NCI-H510A treated with DMSO at 0.1 percent for 48 hours (cell line): Measurements from ENCODE around the gene RABL6.

Experiments
- DNase-seq: peaks from one replicate; lab custom pipeline; 2025; lab: John Stamatoyannopoulos, UW

The RABL6 gene

GRCh38 chr9:136846376-136847087 is 38.8 kb downstream of the RABL6 start:
- no peak for DNase-seq

GRCh38 chr9:136847088-136847825 is 39.5 kb downstream of the RABL6 start:
- DNase-seq = peak; percentile 47

DNA sequence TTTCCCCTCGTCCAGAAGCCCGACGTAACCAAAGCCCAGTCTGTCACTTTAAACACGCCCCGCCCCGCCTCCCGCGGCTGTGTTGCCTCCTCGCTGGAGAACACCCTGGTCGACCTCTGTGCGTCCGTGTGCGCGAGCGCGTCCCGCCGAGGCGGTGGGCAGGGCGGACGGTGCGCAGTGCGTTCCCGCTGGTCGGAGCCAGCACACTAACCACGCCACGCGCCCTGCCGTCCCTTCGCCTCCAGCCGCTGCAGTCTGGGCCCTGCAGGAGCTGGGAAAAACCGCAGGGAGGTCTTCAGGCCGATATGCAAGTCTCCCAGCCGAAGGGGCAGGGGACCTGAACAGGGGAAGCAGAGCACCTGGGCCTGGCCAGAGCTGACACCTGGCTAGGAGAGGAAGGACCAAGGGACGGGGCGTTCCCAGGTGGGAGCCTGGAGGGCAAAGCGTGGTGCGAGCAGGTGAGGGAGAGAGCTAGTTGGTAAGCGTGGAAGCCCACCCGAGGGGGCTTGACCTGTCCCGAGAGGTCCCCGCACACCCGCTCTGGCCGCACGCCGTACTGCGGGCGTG is 40.2 kb downstream of the RABL6 start:
- peak; percentile 85 for DNase-seq

- peak; percentile 72 for DNase-seq
These were observed 40.8 kb downstream of the RABL6 start for GRCh38 chr9:136848393-136849037.

- peak; percentile 97 for DNase-seq
These were observed 41.6 kb downstream of the RABL6 start, which contains the start of gene PHPT1 for GRCh38 chr9:136849038-136849959. Gene PHPT1 (plus strand): TSS chr9:136849409. CDS start chr9:136849431, 22 bp downstream.

- DNase-seq = no peak
These were observed 42.5 kb downstream of the RABL6 start for GRCh38 chr9:136849960-136850865.

GRCh38 chr9:136850866-136851775 is 43.4 kb downstream of the RABL6 start:
- no peak for DNase-seq

GRCh38 chr9:136851941-136852663 is 44.4 kb downstream of the RABL6 start, which contains the start of gene MAMDC4:
Gene MAMDC4 (plus strand): TSS chr9:136852346. CDS start chr9:136852417, 71 bp downstream.
- no peak for DNase-seq

- DNase-seq = no peak
These were observed 45.2 kb downstream of the RABL6 start for GRCh38 chr9:136852664-136853595.

- DNase-seq = no peak
These were observed 45.9 kb downstream of the RABL6 start for GRCh38 chr9:136853596-136854112.

- no peak for DNase-seq
These were observed 46.5 kb downstream of the RABL6 start for GRCh38 chr9:136854113-136854841.

DNA sequence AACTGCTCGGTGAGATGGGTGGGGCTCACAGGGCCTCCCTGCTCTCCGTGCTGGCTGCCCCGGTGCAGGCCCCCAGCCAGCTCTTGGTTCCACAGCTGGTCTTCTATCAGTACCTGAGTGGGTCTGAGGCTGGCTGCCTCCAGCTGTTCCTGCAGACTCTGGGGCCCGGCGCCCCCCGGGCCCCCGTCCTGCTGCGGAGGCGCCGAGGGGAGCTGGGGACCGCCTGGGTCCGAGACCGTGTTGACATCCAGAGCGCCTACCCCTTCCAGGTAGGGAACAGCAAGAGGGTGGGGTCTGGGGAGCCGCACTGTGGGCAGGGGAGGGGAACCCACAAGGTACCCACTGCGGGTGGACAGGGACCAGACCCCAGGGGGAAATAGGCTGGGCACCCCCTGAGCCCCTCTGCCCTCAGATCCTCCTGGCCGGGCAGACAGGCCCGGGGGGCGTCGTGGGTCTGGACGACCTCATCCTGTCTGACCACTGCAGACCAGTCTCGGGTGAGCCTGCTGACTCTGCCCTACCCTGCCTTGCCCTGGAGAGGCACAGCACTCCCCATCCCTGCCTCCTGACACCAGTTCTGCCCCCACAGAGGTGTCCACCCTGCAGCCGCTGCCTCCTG is 47.2 kb downstream of the RABL6 start:
- no peak for DNase-seq

GRCh38 chr9:136855461-136856078 is 47.8 kb downstream of the RABL6 start:
- no peak for DNase-seq

GRCh38 chr9:136856079-136856476 is 48.3 kb downstream of the RABL6 start:
- DNase-seq = no peak

DNA sequence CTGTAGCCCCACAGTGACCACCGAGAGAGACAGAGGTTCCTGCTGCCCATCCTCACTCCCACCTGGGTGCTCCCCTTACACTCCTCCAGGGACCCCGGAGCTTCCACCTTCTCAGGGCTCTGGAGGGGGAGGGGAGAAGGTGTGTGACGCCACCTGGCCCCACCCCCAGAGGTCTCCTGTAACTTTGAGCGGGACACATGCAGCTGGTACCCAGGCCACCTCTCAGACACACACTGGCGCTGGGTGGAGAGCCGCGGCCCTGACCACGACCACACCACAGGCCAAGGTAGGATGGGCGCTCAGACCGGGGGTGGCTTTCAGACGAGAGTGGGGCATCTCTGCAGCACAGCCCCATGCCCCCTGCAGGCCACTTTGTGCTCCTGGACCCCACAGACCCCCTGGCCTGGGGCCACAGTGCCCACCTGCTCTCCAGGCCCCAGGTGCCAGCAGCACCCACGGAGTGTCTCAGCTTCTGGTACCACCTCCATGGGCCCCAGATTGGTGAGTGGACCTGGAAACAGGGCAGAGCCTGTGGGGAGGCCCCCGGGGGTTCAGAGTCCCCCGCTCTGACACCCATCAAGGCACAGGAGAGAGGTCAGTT is 48.9 kb downstream of the RABL6 start:
- DNase-seq = no peak
